Kidney epithelial cell (primary cell): ENCODE data around the gene LCMT1. TPM values are rescaled to one million over a fixed set of nuclear protein-coding genes. Genes with fewer than 3 reads are reported as not detected.

Experiments used
- DNase-seq: peaks from one replicate; pipeline ENCODE4 v3.0.0-alpha.2; 2010; ENCODE audit warnings: low read depth
- H3K27me3 ChIP-seq: 2 replicates; pipeline ENCODE4 v1.6.0; 2011; ENCODE audit warnings: low read length; ENCODE audit not compliant: control insufficient read depth, insufficient read depth
- H3K36me3 ChIP-seq: 2 replicates; pipeline ENCODE4 v1.5.1; 2011; ENCODE audit warnings: low read length; ENCODE audit not compliant: control insufficient read depth, insufficient read depth
- H3K4me3 ChIP-seq: 2 replicates; pipeline ENCODE4 v1.5.1; 2011; ENCODE audit warnings: low read depth, mild to moderate bottlenecking, control low read depth, low read length
- total RNA-seq: library from RNA; depleted of rRNA; stranded (reverse); fragments of >200 nt; gene quantifications from 2 replicates; pipeline ENCODE4 v1.2.3, GENCODE V29; 2015
- TF ChIP-seq, protein P1 (sequence below): IDR thresholded peaks from 2 replicates; pipeline ENCODE4 v1.5.1; 2011; ENCODE audit warnings: mild to moderate bottlenecking, moderate library complexity, low read length, control low read depth, inconsistent platforms; ENCODE audit not compliant: insufficient read depth, poor library complexity, severe bottlenecking

The LCMT1 gene
- total RNA-seq, 1 donor from 2014 or later, result 55.2 TPM

DNA sequence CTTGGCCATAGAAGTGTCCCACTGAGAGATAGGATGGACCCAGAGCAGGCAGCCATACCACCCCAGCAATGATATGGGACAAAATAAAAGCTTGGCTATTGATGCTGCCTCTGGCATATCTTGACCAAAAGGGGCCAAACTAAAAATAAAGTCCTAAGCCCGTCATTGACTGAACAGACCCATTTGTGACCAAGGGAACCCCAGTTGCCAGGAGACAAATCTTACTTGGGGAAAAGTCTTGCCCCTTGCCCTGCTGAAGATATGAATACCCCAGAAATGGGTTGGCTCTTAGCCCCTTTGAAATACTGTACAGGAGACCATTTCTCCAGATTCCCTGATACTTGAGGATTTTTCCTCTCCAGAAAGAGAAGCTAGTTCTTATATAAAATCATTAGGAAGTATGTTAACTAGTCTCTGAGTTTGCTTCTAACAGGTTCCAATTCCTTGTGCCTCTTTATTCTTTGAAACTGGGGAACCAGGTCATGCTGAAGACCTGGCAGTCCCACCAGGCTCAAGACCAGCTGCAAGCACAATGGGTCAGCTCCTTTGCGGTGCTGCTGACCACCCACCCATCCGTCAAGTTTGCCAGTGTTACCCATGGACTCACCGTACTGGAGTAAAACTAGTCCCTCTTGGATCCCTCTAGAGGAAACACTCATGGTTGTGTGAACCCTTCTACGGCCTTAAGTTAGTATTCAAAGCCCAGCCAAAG, 31.0 kb upstream of the LCMT1 start:
- H3K27me3 ChIP-seq, result no peaks in the 10 kb centered on the region
- no peak overlapping the region for H3K4me3 ChIP-seq
- H3K36me3 ChIP-seq, result no peaks in the 10 kb centered on the region
- TF ChIP-seq, protein P1, sequence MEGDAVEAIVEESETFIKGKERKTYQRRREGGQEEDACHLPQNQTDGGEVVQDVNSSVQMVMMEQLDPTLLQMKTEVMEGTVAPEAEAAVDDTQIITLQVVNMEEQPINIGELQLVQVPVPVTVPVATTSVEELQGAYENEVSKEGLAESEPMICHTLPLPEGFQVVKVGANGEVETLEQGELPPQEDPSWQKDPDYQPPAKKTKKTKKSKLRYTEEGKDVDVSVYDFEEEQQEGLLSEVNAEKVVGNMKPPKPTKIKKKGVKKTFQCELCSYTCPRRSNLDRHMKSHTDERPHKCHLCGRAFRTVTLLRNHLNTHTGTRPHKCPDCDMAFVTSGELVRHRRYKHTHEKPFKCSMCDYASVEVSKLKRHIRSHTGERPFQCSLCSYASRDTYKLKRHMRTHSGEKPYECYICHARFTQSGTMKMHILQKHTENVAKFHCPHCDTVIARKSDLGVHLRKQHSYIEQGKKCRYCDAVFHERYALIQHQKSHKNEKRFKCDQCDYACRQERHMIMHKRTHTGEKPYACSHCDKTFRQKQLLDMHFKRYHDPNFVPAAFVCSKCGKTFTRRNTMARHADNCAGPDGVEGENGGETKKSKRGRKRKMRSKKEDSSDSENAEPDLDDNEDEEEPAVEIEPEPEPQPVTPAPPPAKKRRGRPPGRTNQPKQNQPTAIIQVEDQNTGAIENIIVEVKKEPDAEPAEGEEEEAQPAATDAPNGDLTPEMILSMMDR, result no peak
- DNase-seq, result no peak

DNA sequence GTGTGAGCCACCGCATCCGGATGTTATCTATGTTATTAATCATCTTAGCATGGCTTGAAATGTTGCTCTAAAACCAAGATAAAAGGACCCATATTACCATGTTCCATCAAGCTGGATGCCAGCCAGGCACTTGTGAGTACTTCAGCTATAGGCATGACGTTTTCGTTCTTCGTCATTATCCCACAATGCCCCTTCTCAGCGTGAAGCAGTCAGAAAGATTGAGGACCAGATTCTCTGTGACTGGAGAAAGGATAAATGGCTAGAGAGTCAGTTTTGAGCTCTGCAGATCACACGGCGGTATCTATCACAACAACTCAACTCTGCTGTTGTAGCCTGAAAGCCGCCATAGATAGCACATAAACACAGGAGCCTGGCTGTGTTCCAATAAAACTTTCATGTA, 29.8 kb upstream of the LCMT1 start:
- H3K4me3 ChIP-seq, result no peak overlapping the region
- no peak for DNase-seq
- no peaks in the 10 kb centered on the region for H3K36me3 ChIP-seq
- TF ChIP-seq, protein P1, result no peak
- no peaks in the 10 kb centered on the region for H3K27me3 ChIP-seq

DNA sequence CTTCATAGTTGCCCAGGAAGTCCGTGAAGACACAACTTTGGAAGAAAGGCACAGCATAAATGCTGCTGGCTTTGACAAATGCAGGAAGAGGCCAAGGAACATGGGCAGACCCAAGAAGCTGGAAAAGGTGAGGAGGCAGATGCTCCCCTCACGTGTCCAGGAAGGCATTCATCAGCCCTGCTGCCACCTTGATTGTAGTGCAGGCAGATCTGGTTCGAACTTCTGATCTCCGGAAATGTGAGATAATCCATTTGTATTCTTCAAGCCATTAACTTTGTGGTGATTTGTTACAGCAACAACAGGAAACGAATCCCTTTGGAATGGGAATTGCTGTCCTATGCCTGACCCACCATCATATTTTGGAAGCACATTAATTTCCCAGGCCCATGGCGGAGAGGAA, 28.5 kb upstream of the LCMT1 start:
- TF ChIP-seq, protein P1, result no peak

DNA sequence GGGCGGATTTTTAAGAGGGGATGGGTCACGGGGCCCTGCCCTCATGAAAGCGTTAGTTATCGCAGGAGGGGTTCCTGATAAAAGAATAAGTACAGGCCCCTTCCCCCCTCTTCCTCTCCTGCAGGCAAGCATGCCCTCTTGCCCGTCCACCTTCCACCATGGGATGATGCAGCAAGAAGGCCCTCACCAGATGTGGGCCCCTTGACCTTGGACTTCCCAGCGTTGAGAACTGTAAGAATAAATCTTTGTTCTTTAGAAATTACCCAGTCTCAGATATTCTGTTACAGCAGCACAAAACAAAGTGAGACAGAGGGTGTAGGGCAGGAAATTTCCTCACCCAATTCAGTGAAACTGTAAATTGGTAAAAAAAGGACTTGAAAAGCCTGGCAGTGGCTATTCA, 27.8 kb upstream of the LCMT1 start:
- no peak for DNase-seq
- TF ChIP-seq, protein P1, result no peak
- H3K4me3 ChIP-seq, result no peak overlapping the region
- no peaks in the 10 kb centered on the region for H3K36me3 ChIP-seq
- no peaks in the 10 kb centered on the region for H3K27me3 ChIP-seq

More for the DNA sequence above, 28.5 kb upstream of the LCMT1 start:
- no peaks in the 10 kb centered on the region for H3K36me3 ChIP-seq
- H3K4me3 ChIP-seq, result no peak overlapping the region
- DNase-seq, result no peak
- H3K27me3 ChIP-seq, result no peaks in the 10 kb centered on the region

DNA sequence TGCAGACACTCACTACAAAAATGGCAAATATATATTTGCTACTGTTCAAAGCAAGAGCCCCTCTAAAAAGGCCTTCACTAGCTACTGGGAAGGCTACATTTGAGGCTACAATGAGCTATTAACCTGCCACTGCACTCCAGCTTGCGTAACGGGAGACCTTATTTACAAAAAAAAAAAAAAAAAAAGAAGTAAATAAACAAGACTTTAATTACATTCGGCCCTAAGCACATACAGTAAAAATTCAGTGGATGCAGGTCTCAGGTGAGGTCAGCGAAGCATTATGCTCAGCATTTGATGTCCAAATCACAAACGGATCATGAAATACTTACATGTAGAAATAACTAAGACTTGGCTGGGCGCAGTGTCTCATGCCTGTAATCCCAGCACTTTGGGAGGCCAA, 26.7 kb upstream of the LCMT1 start:
- Histone ChIP-seq H3K27me3 (no peaks in the 10 kb centered on the region), H3K4me3 (no peak overlapping the region), H3K36me3 (no peaks in the 10 kb centered on the region)
- DNase-seq, result no peak
- TF ChIP-seq, protein P1, result no peak

DNA sequence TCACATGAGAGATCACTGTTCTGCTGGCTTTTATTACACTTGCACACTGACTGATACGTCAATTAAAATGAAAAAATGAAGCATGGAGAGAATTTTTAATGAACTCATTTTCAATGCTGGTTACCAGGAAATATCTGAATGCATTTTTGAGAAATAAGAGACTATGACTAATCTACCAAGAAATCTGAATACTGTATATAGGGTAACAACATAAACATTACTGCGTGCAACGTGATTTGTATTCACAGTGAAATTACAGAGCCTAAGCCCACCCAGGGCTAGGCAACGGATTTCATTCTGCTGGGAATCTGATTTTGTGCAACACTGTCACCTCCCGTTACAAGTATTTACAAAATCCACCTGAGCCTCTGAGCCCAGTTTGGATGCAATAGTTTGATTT, 23.8 kb upstream of the LCMT1 start:
- no peak for DNase-seq
- TF ChIP-seq, protein P1, result no peak
- Histone ChIP-seq H3K27me3 (no peaks in the 10 kb centered on the region), H3K36me3 (no peaks in the 10 kb centered on the region), H3K4me3 (no peak overlapping the region)
